Measurements from ENCODE around the gene UBR3.
"Not testable (repeated sequence)": the region's sequence is repeated elsewhere in the genome, so short reads cannot be mapped to it uniquely, and the experiment has no call there.

Gene UBR3

GRCh38 chr2:169946546-169946945, 119.3 kb downstream of the UBR3 start:
- no peak for TF ChIP-seq CTCF (IDR thresholded peaks at IDR 0.05; ENCODE audit: insufficient read depth, low read length, poor library complexity, severe bottlenecking)
- H3K27me3 ChIP-seq (replicated peaks; ENCODE audit: control insufficient read depth, insufficient read depth, low read length), result no peaks in the 10 kb centered on the region
- H3K36me3 ChIP-seq (ENCODE audit: control insufficient read depth, insufficient read depth, low read length), result peaks cover 4% of the 10 kb centered on the region
- DNase-seq (ENCODE audit: extremely low read depth, insufficient read length), result no peak
- H3K4me3 ChIP-seq (replicated peaks; ENCODE audit: low read depth, low read length), result no peak overlapping the region

GRCh38 chr2:169955940-169956339, 128.7 kb downstream of the UBR3 start:
- H3K4me3 ChIP-seq (replicated peaks; ENCODE audit: low read depth, low read length), result no peak overlapping the region
- H3K27me3 ChIP-seq (replicated peaks; ENCODE audit: control insufficient read depth, insufficient read depth, low read length), result no peaks in the 10 kb centered on the region
- DNase-seq (ENCODE audit: extremely low read depth, insufficient read length), result peak; percentile 5
- H3K36me3 ChIP-seq (ENCODE audit: control insufficient read depth, insufficient read depth, low read length), result no peaks in the 10 kb centered on the region
- no peak for TF ChIP-seq CTCF (IDR thresholded peaks at IDR 0.05; ENCODE audit: insufficient read depth, low read length, poor library complexity, severe bottlenecking)

GRCh38 chr2:169957219-169957618, 130.0 kb downstream of the UBR3 start:
- not testable (repeated sequence) for H3K36me3 ChIP-seq (ENCODE audit: control insufficient read depth, insufficient read depth, low read length); H3K27me3 ChIP-seq (replicated peaks; ENCODE audit: control insufficient read depth, insufficient read depth, low read length); H3K4me3 ChIP-seq (replicated peaks; ENCODE audit: low read depth, low read length); DNase-seq (ENCODE audit: extremely low read depth, insufficient read length)

GRCh38 chr2:169961911-169962310, 134.7 kb downstream of the UBR3 start:
- Histone ChIP-seq H3K36me3 (ENCODE audit: control insufficient read depth, insufficient read depth, low read length) (no peaks in the 10 kb centered on the region), H3K27me3 (replicated peaks; ENCODE audit: control insufficient read depth, insufficient read depth, low read length) (no peaks in the 10 kb centered on the region), H3K4me3 (replicated peaks; ENCODE audit: low read depth, low read length) (no peak overlapping the region)
- TF ChIP-seq CTCF (IDR thresholded peaks at IDR 0.05; ENCODE audit: insufficient read depth, low read length, poor library complexity, severe bottlenecking), result no peak
- no peak for DNase-seq (ENCODE audit: extremely low read depth, insufficient read length)

GRCh38 chr2:169963786-169964185, 136.5 kb downstream of the UBR3 start:
- Histone ChIP-seq H3K4me3 (replicated peaks; ENCODE audit: low read depth, low read length) (no peak overlapping the region), H3K36me3 (ENCODE audit: control insufficient read depth, insufficient read depth, low read length) (no peaks in the 10 kb centered on the region), H3K27me3 (replicated peaks; ENCODE audit: control insufficient read depth, insufficient read depth, low read length) (no peaks in the 10 kb centered on the region)
- DNase-seq (ENCODE audit: extremely low read depth, insufficient read length), result no peak
- TF ChIP-seq CTCF (IDR thresholded peaks at IDR 0.05; ENCODE audit: insufficient read depth, low read length, poor library complexity, severe bottlenecking), result no peak

GRCh38 chr2:169964740-169965139, 137.5 kb downstream of the UBR3 start:
- no peaks in the 10 kb centered on the region for H3K27me3 ChIP-seq (replicated peaks; ENCODE audit: control insufficient read depth, insufficient read depth, low read length)
- DNase-seq (ENCODE audit: extremely low read depth, insufficient read length), result no peak
- TF ChIP-seq CTCF (IDR thresholded peaks at IDR 0.05; ENCODE audit: insufficient read depth, low read length, poor library complexity, severe bottlenecking), result no peak
- no peak overlapping the region for H3K4me3 ChIP-seq (replicated peaks; ENCODE audit: low read depth, low read length)
- H3K36me3 ChIP-seq (ENCODE audit: control insufficient read depth, insufficient read depth, low read length), result no peaks in the 10 kb centered on the region

Measured in GM06990 (cell line).